ENCODE data around the gene TRIM2.

DNA sequence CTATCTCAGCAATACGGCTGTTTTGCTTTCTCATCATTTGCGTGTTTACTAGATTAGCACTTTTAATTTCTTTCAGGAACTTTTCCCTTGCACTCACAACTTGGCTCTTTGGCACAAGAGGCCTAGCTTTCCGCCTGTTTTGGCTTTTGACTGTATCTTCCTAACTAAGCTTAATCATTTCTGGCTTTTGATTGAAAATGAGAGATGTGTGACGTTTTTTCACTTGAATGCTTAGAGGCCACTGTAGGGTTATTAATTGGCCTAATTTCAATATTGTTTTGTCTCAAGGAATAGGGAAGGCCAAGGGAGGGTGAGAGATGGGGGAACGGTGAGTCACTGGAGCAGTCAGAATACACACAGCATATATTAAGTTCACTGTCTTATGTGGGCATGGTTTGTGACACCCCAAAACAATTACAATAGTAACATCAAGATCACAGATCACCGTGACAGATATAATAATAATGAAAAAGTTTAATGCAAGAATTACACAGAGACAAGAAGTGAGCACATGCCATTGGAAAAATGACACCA lies 167.5 kb downstream of the TRIM2 start:
- TF ChIP-seq, protein P1, sequence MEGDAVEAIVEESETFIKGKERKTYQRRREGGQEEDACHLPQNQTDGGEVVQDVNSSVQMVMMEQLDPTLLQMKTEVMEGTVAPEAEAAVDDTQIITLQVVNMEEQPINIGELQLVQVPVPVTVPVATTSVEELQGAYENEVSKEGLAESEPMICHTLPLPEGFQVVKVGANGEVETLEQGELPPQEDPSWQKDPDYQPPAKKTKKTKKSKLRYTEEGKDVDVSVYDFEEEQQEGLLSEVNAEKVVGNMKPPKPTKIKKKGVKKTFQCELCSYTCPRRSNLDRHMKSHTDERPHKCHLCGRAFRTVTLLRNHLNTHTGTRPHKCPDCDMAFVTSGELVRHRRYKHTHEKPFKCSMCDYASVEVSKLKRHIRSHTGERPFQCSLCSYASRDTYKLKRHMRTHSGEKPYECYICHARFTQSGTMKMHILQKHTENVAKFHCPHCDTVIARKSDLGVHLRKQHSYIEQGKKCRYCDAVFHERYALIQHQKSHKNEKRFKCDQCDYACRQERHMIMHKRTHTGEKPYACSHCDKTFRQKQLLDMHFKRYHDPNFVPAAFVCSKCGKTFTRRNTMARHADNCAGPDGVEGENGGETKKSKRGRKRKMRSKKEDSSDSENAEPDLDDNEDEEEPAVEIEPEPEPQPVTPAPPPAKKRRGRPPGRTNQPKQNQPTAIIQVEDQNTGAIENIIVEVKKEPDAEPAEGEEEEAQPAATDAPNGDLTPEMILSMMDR (IDR thresholded peaks at IDR 0.05): no peak
- no peak for TF ChIP-seq POLR2A (IDR thresholded peaks at IDR 0.05)
